CD4-positive, alpha-beta T cell treated with Interleukin-6 for 4 hours (primary cell): ENCODE results near the gene PHOSPHO1.
A peak's percentile ranks its signal among the peaks of the same experiment; 100 is the strongest.

ENCODE experiments used
- DNase-seq: peaks from one replicate; pipeline ENCODE4 v3.0.0-alpha.2; 2020; ENCODE audit warnings: mixed read lengths

Gene PHOSPHO1

DNA sequence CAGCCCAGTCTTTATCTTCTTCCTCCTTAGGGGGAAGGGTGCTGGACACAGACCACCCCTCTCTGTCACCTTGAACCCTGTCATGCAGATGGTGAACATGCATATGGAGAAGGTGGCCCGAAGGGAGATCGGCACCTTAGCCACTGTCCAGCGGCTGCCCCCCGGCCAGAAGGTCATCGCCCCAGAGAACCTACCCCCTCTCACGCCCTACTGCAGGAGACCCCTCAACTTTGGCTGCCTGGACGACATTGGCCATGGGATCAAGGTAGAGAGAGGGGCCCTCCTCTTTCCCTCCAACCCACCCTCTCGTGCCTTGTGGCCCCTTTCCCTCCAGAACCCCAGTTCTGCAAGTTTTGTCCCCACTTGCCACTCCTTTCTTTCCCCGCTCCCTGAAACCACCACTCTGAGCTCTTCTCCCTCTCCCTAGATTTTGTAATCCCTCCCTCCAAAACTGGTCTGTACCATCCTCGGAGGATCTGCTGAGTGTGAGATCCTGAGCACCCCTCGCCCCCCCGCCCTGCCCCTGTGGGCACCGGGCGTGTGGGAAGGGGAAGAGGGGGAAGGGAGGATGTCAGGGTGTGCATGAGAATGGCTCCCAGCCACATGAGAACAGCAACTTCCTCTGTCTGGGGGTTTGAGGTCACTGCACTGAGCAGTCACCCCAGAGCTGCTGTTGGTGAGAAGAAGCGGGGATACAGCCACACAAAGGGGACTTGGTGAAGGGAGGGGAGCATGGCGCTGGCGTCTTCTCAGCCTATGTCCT lies 12.8 kb downstream of the PHOSPHO1 start:
- peak; percentile 83 for DNase-seq

DNA sequence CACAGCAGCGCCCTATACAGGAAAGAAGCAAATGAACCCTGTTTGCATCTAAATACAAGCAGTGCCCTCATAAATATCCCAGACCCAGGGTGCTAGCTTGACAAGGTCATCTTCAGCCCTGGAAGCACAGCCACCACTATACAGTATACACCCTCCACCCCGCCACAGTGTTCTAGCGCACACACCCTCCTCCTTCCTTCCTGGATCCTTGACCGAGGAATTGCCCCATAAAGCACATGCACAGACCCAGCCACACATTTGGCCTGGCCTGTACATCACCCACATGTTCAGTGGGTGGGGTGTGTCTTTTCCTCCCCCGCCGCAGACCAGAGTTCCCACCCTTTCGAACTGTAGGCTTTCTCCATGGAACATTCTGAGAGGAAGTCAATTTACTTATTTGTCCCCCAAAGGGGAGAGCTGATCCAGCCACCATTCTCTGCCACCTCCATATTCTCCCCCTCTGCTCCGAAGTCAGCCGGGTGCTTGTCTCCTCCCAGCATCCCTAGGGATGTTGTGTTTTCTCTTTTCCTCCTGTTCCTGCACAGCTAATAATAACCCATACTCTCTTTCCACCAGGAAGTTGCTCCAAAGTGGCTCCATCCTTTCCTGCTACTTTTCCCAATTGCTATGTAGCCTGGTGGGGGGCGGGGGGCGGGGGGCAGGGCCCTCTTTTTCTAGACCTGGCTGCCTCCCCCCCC lies 13.5 kb downstream of the PHOSPHO1 start:
- DNase-seq: no peak

DNA sequence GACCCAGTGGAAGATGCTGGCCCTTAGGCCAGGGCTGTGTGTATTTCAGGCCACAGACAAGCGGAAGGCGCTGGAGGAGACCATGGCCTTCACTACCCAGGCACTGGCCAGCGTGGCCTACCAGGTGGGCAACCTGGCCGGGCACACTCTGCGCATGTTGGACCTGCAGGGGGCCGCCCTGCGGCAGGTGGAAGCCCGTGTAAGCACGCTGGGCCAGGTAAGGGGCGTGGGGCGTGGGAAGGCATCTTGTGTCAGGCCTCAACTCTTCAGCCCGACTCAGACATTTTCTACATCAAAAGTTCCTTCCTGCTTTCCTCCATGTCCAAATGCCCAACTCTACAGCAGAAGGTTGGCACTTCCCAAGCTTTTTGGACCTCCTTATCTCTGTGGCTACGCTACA lies 14.1 kb downstream of the PHOSPHO1 start:
- DNase-seq: no peak

DNA sequence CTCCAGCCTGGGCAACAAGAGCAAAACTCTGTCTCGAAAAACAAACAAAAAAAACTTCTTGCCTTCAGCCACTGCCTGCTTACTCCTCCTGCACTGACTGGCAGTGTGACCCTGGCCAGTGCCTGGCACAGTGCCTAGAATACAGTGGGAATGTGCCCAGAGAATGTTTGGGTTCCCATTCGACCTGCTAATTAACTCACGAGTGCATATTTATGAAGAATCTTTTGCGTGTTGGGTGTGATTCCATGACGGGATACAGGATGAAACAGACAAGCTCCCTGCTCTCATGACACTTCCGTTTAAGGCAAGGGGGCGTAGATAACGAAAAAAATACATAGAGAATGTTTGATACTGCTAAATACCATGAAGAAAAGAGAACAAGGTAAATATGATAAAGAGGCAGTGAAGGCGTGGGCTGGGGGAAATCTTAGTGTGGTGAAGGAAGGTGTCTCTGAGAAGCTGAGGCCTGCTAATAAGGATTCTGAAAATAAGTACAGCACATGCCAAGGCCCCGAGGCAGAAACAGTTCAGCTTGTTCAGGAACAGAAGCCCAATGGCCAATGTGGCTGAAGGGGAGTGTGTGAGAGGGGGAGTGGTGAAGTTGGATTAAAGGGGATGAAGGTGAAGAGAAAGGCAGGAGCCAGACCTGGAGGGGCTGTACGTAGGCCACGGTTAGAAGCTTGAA lies 15.8 kb downstream of the PHOSPHO1 start:
- DNase-seq: no peak

DNA sequence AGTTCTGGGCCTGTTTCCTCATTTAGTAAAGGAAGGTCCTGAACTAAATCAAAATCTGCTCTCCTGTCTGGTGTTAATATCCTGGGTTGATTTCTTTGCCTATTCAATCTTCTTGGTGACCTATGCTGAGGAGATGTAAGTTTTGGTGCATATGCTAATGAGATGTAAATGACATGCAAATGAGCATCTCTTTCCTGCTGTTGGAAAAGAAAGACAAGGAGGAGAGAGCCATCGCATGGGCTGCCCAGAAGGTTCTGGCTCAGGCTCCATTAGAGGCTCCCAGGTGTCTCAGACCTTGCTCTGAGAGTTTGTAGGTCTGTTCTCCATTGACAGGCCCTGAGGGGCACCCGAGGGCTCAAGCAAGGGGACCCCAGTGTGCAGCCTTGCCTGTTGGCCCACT lies 16.7 kb downstream of the PHOSPHO1 start:
- no peak for DNase-seq

DNA sequence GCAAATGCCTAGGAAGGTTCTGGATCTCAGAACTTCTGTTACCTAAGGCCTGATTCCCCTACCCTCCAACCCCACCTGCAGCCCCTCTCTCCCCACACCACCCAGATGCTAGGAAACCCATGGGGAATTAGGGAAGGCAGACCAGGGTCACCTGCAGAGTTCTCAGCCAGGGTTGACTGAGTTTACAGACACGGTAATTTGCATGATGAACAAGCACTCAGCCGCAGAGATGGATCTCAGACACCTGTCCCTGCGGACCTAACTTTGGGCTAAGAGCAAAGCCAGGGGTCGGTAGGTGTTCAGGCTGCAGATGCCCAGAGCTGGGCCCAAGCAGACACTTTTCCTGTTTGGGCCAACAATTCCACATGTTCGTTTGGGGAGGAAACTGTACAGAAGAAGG lies 17.2 kb downstream of the PHOSPHO1 start:
- no peak for DNase-seq

DNA sequence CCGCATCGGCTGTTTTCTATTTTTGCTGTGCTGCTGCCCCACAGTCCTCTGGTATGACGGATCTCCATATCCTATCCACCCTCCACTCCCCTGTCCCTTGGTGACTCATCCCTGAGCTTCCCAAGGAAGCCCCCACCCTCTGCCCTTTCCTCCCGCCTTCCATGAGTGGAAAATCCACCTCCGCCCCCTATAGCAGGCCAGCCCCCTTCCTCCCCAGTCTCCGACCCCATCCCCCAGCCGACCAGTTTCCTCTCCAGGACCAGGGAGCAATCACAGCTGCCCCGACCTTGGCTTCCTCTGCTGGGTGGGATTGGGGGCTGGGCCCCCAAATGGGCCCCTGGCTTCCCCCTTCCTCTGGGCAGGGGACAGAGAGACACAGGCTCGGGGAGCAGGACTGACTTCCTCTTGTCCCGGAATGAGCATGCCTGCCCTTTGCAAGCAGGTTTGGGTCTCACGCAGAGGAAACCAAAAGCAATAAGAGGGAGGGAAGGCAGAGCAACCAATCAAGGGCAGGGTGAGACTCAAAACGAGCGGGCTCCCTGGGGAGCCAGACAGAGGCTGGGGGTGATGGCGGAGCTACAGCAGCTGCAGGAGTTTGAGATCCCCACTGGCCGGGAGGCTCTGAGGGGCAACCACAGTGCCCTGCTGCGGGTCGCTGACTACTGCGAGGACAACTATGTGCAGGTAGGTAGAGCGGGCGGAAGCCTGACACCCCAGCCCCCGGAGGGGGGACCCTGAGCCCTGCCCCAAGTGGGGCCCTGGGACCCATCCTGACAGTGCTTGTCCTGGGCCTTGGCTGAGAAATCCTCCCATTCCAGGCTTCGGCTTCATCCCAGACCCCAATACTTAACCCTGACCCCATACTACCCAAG lies 20.2 kb downstream of the PHOSPHO1 start, which contains the start of the genes ABI3 and GNGT2:
Gene ABI3 (plus strand): TSS at position 550 of the 872 bp plus-strand sequence. CDS start 18 bp downstream, at position 568.
Gene GNGT2 (minus strand): TSS at position 417 of the 872 bp plus-strand sequence. CDS start 3,152 bp downstream, outside the sequence.
- DNase-seq: peak; percentile 78

DNA sequence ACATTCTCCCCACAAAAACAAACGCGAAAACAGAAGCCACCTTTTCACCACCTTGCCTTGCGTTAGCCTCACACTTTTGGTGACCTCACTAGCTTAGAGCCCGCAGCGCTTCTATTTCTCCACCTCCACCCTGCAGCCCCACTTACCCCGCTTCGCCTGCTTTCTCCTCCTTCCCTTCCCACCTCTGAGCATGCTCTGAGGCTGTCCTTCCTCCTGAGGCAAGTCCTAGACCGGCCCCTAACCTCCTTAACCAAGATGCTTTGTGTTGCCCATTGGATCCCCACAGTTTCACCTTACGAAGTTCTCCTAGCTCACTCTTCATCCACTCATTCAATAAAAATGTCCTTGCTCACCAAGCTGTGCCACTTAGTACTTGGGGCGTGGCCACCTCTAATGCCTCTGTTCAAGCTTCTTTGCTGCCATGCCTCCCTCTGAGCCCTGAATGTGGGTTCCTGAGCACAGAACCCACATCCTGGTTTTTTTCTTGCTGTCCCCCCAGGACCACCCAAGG lies 21.5 kb downstream of the PHOSPHO1 start:
- peak; percentile 49 for DNase-seq

DNA sequence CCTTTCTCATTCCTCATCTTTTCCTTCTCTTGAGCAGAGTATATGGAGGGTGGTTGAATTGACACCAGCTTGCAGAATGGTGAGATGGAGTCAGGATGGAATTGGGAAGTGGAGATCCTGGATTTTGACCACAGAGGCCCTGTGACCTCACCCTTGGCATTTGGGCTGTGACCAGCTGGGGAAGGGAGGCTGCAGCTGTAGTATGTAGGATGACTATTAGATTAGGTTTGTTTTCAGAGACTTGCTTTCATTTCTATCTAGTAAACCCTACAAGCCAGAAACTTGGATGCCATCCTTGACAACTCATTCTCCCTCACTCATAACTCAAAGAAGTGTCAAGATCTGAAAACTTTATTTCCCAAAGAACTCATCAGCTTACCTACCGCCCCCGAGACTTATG lies 26.1 kb downstream of the PHOSPHO1 start:
- DNase-seq: no peak

DNA sequence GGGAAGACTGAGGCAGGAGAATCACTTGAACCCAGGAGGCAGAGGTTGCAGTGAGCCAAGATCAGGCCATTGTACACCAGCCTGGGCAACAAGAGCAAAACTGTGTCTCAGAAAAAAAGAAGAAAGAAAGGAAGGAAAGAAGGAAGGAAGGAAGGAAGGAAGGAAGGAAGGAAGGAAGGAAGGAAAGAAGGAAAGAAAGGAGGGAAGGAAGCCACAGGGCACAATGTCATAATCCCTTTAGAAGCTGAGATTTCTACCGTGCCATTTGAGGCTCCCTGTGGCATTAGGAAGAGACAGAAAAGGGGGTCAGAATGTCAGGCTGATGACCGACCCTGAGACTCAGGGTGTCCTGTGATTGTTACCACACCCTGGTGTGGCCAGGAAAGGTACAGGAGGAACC lies 26.8 kb downstream of the PHOSPHO1 start:
- DNase-seq: no peak

DNA sequence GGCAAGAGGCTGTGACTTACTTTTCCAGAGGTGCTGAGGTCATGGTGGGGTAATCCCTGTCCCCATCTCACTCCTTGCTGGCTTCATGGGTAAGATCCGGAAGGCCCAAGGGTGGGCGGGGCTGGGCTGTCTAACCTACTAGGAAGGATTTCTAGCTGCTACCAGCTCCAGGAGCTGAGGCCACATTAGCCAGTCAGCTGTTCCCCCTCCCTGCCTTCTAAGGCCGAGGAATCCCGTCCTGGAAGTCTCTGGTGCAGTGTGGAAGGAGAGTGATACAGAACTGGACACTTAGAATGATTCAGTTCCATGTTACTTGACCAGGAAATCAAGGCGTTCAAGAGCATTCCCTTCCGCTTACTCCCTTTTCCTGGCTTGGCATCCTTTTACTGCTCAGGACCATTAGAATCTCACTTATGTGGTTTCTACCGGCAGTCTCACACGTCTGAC lies 29.1 kb downstream of the PHOSPHO1 start:
- DNase-seq: no peak

DNA sequence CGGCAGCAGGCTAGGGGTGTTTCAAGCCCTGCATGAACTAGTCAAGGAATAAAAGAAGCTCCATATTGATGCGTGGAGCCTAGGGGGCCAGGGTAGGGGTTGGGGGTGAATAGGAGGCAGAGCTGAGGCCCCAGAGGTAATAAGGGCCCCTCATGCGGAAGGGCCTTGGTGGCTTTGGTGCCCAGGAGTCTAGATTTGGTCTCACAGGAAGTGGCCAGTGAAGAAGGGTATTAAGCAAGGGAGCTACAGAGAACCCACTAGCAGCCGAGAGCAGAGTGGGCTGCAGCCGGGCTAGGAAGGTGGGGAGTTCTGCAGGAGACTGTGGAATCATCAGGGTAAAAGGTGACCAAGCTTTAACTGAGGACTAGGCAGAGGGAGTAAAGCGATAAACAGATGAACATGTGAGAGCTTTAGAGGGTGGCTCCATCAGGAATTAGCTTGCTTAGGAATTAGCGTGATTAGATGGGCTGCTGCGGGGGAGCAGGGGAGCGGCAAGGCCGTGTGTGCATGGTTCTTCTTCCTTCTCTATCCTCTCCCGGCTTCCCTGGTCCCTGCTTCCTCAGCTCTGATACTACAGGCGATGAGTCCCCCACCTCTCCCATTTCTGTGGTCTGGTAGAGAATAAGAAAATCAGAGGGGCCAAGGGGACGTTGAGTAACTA lies 30.0 kb downstream of the PHOSPHO1 start:
- no peak for DNase-seq

DNA sequence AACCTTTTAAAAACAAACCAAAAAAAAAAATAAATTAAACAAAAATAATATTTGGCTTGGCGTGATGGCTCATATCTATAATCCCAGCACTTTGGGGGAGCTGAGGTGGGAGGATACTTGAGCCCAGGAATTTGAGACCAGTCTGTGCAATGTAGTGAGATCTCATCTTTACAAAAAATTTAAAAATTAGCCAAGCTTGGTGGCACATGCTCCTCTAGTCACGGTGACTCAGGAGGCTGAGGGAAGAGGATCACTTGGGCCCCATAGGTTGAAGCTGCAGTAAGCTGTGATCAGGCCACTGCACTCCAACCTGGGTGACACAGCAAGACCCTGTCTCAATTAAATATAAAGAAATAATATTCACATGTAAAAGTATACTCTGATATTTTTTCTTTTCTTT lies 32.4 kb downstream of the PHOSPHO1 start:
- DNase-seq: no peak

DNA sequence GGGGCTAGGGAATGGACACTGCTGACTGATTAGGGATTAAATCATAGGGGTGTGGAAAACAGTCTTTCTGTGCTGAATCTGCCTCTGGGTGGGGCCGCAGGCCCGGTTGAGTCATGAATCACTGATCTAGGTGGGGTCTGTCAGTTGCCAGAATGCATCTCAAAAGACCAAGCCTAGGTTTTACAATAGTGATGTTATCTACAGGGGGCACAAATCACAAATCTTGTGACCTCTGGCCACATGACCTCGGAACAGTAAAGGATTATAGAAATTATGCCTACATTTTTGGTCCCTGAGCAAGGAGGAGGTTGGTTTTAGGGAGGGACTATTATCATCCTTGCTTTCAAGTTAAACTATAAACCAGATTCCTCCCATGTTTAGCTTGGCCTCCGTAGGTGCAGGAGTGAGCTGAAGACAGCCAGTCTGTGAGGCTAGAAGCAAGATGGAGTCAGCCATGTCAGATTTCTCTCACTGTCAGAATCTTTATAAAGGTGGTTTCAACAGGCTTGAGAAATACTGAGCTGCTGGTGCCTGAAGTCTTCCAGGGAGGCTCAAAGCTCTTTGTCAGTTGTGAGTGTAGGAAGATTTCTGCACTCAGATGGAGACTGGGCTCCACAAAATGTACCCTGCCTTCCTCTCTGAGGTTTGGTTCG lies 33.1 kb downstream of the PHOSPHO1 start:
- no peak for DNase-seq

DNA sequence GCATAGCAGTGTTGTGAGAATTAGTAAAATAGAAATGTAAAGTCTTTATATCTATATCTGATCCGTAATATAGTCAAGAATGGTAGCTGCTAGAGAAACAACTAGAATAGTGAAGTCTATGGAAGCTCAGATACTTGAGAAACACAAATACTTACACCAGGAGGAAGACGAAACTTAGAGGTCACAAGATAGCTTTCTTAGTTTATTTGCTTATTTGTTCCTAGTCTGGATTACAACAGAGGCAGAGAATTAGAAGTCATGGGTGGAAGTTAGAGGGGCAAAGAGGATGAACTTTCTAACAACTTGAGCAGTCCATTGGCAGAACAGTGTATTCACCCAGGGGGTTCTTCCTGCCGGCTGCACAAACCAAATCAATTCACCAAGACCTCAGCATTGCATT lies 34.1 kb downstream of the PHOSPHO1 start:
- DNase-seq: no peak

DNA sequence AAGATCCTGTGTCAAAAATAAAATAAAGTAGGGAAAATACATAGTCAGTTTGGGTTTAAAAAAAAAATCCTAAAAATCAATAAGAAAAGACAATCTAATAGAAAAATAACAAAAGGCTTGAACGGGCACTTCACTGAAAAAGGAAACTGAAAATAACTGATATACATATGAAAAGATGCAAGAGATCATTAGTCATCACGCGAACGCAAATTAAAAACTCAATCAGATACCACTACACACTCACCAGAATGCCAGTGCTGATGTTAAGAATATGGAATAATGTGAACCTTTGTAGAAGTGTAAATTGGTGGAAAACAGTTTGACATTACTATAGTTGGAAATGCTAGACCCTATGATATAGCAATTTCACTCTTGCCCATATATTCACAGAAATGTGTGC lies 34.8 kb downstream of the PHOSPHO1 start:
- DNase-seq: no peak

DNA sequence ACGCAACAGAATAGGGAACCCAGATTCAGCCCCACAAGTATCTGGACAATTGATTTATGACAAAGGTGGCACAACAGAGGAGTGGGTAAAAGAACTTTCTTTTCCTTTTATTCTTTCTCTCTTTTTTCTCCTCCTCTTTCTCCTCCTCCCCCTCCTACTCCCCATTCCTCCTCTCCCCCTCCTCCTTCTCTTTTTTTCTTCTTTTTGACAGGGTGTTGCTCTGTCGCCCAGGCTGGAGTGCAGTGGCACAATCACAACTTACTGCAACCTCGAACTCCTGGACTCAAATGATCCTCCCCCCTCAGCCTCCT lies 36.3 kb downstream of the PHOSPHO1 start:
- DNase-seq: no peak

DNA sequence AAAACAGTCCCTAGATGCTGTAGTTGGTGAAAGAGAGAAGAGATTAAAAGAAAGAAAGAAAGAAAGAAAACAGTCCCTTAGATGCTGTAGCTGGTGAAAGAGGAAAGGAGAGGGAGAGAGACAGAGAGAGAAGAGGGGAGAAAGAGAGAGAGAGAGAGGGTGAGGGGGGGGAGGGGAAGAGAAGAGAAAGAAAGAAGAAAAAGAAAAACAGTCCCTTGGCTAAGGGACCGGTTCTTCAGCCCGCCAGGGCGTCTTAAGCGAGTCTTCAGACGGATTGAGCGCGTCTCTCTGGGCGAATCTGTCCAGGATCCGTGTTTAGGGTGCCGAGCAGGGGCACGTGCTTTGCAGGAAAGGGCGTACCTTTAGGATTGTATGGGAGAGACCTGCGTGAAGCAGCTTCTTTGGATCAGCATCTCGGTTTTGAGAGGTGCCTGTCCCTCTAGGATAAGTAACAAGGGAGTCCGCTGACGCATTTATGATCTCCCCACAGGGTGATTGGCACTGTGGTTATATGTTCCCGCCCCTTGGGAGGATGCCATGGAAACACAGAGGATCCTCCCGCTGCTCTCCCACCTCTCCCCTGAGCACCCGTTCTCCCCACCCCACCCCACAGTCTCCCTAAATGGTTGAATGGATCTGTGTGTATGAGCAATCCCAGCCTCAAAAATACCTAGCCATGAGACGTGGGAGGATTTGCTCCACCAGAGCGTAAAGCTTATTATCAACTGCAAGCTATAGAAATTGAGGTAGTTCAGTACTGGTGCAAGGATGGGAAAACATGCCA lies 36.9 kb downstream of the PHOSPHO1 start:
- peak; percentile 40 for DNase-seq

DNA sequence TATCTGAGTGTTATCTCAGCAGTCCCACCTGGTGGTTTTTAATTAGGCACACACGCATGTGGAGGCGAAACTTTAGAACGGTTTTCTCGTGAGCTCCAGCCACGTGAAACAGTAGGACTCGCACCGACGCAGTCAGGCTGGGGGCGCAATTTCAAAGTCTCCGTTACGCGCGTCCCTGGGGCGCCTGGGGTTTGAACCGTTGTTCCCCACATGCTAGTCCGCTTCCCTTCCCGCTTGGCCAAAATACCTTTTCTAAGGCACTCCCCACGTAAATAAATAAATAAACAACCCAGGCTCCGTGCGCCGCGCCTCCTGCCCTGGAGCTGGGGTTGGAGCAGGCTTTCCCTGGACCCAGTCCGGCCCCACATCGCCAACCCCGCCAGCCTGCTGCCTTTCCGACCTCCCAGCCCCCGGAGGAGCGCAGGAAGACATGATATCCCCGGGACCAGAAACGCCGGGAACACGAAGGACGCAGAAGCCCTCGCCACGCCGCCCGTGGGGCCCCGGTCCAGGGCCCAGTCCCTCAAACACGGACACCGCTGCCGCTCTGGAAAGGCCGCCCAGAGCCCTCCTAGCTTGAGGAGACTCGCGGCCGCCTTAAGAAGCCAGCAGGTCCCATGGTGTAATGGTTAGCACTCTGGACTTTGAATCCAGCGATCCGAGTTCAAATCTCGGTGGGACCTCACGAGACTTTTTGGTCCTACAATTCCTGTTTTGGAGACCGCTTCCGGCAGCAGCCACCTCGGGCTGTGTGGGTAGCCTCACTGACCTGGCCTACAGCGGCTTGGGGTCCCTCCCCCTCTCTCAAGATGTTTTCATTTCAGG lies 38.5 kb downstream of the PHOSPHO1 start:
- peak; percentile 87 for DNase-seq
